AG09319 (cell line): ENCODE measurements around the gene CCK.

Experiments used
- DNase-seq: peaks from one replicate; pipeline ENCODE4 v3.0.0-alpha.2; 2010; ENCODE audit warnings: low read depth; ENCODE audit errors: extremely low read depth
- TF ChIP-seq, protein P1 (sequence below): IDR thresholded peaks from 2 replicates; pipeline ENCODE4 v1.5.1; 2011; ENCODE audit warnings: low read depth, mild to moderate bottlenecking, inconsistent platforms, low read length, moderate library complexity

Gene CCK, protein sequence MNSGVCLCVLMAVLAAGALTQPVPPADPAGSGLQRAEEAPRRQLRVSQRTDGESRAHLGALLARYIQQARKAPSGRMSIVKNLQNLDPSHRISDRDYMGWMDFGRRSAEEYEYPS

GRCh38 chr3:42266085-42266484, at the start of gene CCK:
Gene CCK (minus strand): TSS chr3:42266185. CDS start chr3:42263630, 2,555 bp downstream.
- TF ChIP-seq, protein P1, sequence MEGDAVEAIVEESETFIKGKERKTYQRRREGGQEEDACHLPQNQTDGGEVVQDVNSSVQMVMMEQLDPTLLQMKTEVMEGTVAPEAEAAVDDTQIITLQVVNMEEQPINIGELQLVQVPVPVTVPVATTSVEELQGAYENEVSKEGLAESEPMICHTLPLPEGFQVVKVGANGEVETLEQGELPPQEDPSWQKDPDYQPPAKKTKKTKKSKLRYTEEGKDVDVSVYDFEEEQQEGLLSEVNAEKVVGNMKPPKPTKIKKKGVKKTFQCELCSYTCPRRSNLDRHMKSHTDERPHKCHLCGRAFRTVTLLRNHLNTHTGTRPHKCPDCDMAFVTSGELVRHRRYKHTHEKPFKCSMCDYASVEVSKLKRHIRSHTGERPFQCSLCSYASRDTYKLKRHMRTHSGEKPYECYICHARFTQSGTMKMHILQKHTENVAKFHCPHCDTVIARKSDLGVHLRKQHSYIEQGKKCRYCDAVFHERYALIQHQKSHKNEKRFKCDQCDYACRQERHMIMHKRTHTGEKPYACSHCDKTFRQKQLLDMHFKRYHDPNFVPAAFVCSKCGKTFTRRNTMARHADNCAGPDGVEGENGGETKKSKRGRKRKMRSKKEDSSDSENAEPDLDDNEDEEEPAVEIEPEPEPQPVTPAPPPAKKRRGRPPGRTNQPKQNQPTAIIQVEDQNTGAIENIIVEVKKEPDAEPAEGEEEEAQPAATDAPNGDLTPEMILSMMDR = no peak
- DNase-seq = no peak

DNA sequence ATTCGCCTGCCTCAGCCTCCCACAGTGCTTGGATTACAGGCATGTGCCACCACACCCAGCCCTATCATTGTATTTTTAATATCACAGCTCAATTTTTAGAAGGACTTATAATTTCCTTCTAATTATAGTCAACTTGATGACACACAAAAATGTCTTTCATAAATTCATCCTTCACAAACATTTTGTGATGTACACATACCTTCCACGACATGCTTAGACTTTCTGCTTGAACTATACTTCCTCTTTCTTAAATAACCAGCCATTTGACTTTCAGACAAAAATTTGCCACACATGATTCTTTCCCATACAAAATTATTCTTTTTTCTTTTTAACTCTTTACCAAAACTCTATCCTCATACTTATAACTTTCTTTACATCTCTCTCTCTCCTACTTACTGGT, 48.4 kb upstream of the CCK start:
- DNase-seq = no peak
- TF ChIP-seq, protein P1 = no peak

GRCh38 chr3:42308651-42309050, 42.7 kb upstream of the CCK start:
- TF ChIP-seq, protein P1 = no peak

DNA sequence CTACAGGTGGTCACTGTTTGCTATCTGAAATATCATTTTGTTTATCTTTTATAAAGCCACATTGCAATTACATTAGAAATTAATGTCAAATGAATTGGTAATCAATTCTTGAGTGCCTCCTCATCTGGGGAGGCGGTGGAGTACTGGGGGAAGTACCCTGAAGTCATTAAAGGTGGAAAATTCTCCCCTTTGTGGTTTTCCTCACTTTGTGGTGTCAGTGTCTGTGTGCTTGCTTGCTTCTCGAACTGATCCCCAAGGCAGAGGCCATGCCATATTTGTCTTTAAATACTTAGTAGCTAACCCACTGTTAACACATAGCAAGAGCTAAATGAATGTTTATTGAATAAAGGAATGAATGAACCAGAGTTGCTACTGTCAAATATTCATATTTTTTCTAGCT, 40.5 kb upstream of the CCK start:
- TF ChIP-seq, protein P1 = no peak
- no peak for DNase-seq

More at GRCh38 chr3:42308651-42309050, 42.7 kb upstream of the CCK start:
- no peak for DNase-seq

DNA sequence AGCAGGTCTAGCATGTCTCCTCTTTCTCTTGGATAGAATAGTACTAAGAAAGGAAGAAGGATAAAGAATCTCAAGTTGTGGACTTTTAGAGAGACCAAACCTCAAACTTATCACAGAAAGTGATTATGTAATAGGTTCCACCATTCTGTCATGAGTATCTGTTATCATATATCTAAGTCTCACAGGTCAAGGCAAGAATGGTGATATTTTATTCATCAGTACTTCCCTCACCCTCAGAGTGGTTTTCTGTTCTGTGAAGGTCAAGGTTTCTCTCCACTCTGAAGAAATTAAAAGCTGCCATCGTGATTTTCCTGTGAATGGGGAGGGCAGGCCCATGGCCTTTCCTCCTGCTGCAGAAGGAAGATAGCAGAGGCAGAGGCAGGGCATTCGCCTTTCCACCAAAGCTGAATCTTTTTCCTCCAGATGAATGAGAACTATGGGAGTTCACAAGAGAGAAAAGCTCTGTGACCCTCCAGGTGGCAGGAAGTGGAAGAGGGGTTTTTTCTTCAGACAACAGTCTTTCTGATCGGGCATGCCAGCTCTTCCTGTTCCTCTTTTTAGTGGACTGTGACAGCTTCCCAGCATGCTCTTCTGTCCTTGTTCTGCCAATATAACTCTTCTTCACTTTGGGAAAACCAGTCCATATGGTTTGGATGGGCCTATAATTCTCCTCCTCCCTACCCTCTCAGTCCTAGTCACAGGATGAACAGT, 37.1 kb upstream of the CCK start:
- TF ChIP-seq, protein P1 = no peak
- no peak for DNase-seq

GRCh38 chr3:42301446-42302175, 35.6 kb upstream of the CCK start:
- TF ChIP-seq, protein P1 = no peak

DNA sequence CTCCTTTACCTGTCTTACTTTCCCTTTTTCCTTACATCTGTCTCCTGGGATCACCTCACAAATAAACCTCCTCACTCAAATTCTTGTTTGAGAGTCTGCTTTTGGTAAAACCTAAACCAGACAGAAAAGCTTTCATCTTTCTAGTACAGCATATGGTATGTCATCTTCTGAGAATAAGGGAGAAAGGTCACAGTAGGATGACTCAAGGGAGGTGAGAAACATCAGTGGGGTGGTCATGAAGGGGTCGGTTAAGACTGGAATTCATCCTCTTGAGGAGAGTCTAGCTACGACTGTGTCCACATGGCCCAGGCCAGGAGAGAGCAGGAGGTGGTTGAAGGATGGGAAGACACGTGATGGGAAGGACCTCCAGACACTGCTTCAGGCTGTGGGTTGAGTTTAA, 34.8 kb upstream of the CCK start:
- DNase-seq = no peak
- TF ChIP-seq, protein P1 = no peak

More at GRCh38 chr3:42301446-42302175, 35.6 kb upstream of the CCK start:
- DNase-seq = no peak
